ENCODE data around the gene PPP2R2C. TPM values are rescaled to one million over a fixed set of nuclear protein-coding genes. Genes with fewer than 3 reads are reported as not detected.

The PPP2R2C gene
- total RNA-seq, 1 experiment from 2014 or later = 8.1 TPM

- Histone ChIP-seq H3K9ac (ENCODE audit: extremely low read depth, insufficient read length, low read length) (no peak overlapping the region), H3K4me2 (ENCODE audit: insufficient read depth, insufficient read length, low read length) (no peak overlapping the region), H3K79me1 (ENCODE audit: insufficient read depth, low read depth, low read length, poor library complexity, severe bottlenecking) (no peaks in the 10 kb centered on the region), H4K5ac (ENCODE audit: insufficient read length, low read depth, low read length) (no peak overlapping the region), H3T11ph (ENCODE audit: low read length) (no peak overlapping the region), H3K79me2 (ENCODE audit: insufficient read depth, low read length) (no peaks in the 10 kb centered on the region), H3K14ac (ENCODE audit: insufficient read depth, low read length) (no peak overlapping the region), H3K4me1 (ENCODE audit: insufficient read depth, low read length) (no peaks in the 10 kb centered on the region), H3K18ac (ENCODE audit: insufficient read length, low read depth, low read length) (no peak overlapping the region), H2BK12ac (ENCODE audit: insufficient read length, low read depth, low read length) (no peak overlapping the region), H2AK5ac (ENCODE audit: insufficient read length, low read length) (no peak overlapping the region), H3K23ac (ENCODE audit: insufficient read length, low read depth, low read length) (no peak overlapping the region), H3K23me2 (ENCODE audit: insufficient read length, low read depth, low read length, poor library complexity, severe bottlenecking) (no peaks in the 10 kb centered on the region), H3K27me3 (ENCODE audit: insufficient read depth, low read length) (no peaks in the 10 kb centered on the region), H2AFZ (ENCODE audit: low read length) (no peak overlapping the region), H2BK5ac (ENCODE audit: insufficient read length, low read length) (no peak overlapping the region), H4K91ac (ENCODE audit: insufficient read length, low read depth, low read length) (no peak overlapping the region), H3K4ac (ENCODE audit: low read depth, low read length) (no peak overlapping the region), H2BK20ac (ENCODE audit: low read depth, low read length, poor library complexity, severe bottlenecking) (no peak overlapping the region), H4K20me1 (ENCODE audit: control insufficient read depth, insufficient read depth, insufficient read length) (no peaks in the 10 kb centered on the region), H2BK15ac (ENCODE audit: low read depth, low read length) (no peak overlapping the region), H4K8ac (replicated peaks; ENCODE audit: insufficient read length, low read depth, low read length) (no peak overlapping the region), H3K56ac (ENCODE audit: insufficient read length, low read depth, low read length) (no peak overlapping the region), H3K9me3 (ENCODE audit: control insufficient read depth, low read depth, low read length) (no peaks in the 10 kb centered on the region), H3K27ac (ENCODE audit: insufficient read length, low read depth, low read length) (no peak overlapping the region), H2BK120ac (ENCODE audit: low read depth, low read length, poor library complexity, severe bottlenecking) (no peak overlapping the region)
- no peaks in the 10 kb centered on the region for H3K36me3 Mint-ChIP-seq (ENCODE audit: insufficient read depth in 1 of 3, low read depth in 3 of 3)
- H3K27me3 Mint-ChIP-seq (ENCODE audit: low read depth) = peaks cover 17% of the 10 kb centered on the region
- no CpG with 5 or more reads among the region's 6 CpGs for WGBS (ENCODE audit: extremely low coverage, insufficient read length, low lambda C conversion rate)
- no peak for TF ChIP-seq CTCF (conservative IDR thresholded peaks at IDR 0.05)
- H3K27ac Mint-ChIP-seq = no peak overlapping the region
- peaks cover 3 to 8% of the 10 kb centered on the region in 2 experiments; a peak in 3 of 4 replicates for H3K4me1 Mint-ChIP-seq
- H3K9me3 Mint-ChIP-seq = no peaks in the 10 kb centered on the region; a peak in 1 of 5 replicates
- no peak for DNase-seq
- no peak overlapping the region for H3K4me3 Mint-ChIP-seq
These were observed 114.9 kb downstream of the PPP2R2C start for GRCh38 chr4:6357476-6357875.

Measured in H9 (cell line).